Activated naive CD8-positive, alpha-beta T cell treated with anti-CD3 and anti-CD28 coated beads for 36 hours (primary cell): ENCODE data around the gene MSL2. TPM values are rescaled to one million over a fixed set of nuclear protein-coding genes. Genes with fewer than 3 reads are reported as not detected.
"Not testable (repeated sequence)": the region's sequence is repeated elsewhere in the genome, so short reads cannot be mapped to it uniquely, and the experiment has no call there.

Source experiments
- DNase-seq: peaks from one replicate; pipeline ENCODE4 v3.0.0; 2021
- H3K27ac Mint-ChIP-seq: one replicate; pipeline ENCODE4 v1.8.0; 2022; ENCODE audit warnings: mild to moderate bottlenecking, moderate library complexity, mixed read lengths
- H3K27me3 Mint-ChIP-seq: one replicate; pipeline ENCODE4 v1.8.0; 2022; ENCODE audit warnings: mild to moderate bottlenecking, mixed read lengths
- H3K36me3 Mint-ChIP-seq: one replicate; pipeline ENCODE4 v1.8.0; 2021; ENCODE audit warnings: mild to moderate bottlenecking, mixed read lengths
- H3K4me1 Mint-ChIP-seq: one replicate; pipeline ENCODE4 v1.8.0; 2021; ENCODE audit warnings: mixed read lengths
- H3K4me3 Mint-ChIP-seq: one replicate; pipeline ENCODE4 v1.8.0; 2022; ENCODE audit warnings: mild to moderate bottlenecking, moderate library complexity, mixed read lengths
- H3K9me3 Mint-ChIP-seq: one replicate; pipeline ENCODE4 v1.8.0; 2022; ENCODE audit warnings: mixed read lengths
- total RNA-seq, 2 experiments: library from RNA; stranded (reverse); gene quantifications; one replicate each; pipeline ENCODE4 v1.2.3, GENCODE V29; 2021

MSL2 gene
- total RNA-seq, 2 experiments from 2014 or later: 44.0 to 44.1 TPM

- Mint-ChIP-seq H3K36me3 (peaks cover 5% of the 10 kb centered on the region), H3K27ac (peak overlapping the region; percentile 5), H3K4me1 (peaks cover 18% of the 10 kb centered on the region), H3K27me3 (no peaks in the 10 kb centered on the region), H3K4me3 (no peak overlapping the region), H3K9me3 (no peaks in the 10 kb centered on the region)
- DNase-seq: no peak
Observed at GRCh38 chr3:136141291-136141785, 54.8 kb downstream of the MSL2 start.

- Mint-ChIP-seq H3K4me3 (no peak overlapping the region), H3K9me3 (no peaks in the 10 kb centered on the region), H3K27me3 (no peaks in the 10 kb centered on the region), H3K27ac (no peak overlapping the region), H3K36me3 (no peaks in the 10 kb centered on the region), H3K4me1 (peaks cover 4% of the 10 kb centered on the region)
- no peak for DNase-seq
Observed at GRCh38 chr3:136136454-136136853, 59.7 kb downstream of the MSL2 start.

- Mint-ChIP-seq H3K27me3 (no peaks in the 10 kb centered on the region), H3K4me3 (no peak overlapping the region), H3K36me3 (no peaks in the 10 kb centered on the region), H3K27ac (no peak overlapping the region), H3K4me1 (peaks cover 3% of the 10 kb centered on the region), H3K9me3 (no peaks in the 10 kb centered on the region)
- no peak for DNase-seq
Observed at GRCh38 chr3:136135039-136135802, 60.9 kb downstream of the MSL2 start.

- Mint-ChIP-seq H3K27me3 (no peaks in the 10 kb centered on the region), H3K4me1 (peaks cover 3% of the 10 kb centered on the region), H3K4me3 (no peak overlapping the region), H3K9me3 (no peaks in the 10 kb centered on the region), H3K36me3 (no peaks in the 10 kb centered on the region), H3K27ac (no peak overlapping the region)
- no peak for DNase-seq
Observed at GRCh38 chr3:136134091-136134490, 62.0 kb downstream of the MSL2 start.

DNA sequence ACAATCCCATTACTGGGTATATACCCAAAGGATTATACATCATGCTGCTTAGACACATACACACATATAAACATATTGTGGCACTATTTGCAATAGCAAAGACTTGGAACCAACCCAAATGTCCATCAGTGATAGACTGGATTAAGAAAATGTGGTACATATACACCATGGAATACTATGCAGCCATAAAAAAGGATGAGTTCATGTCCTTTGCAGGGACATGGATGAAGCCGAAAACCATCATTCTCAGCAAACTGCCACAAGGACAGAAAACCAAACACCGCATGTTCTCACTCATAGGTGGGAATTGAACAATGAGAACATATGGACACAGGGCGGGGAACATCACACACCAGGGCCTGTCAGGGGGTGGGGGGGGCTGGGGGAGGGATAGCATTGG, 64.5 kb downstream of the MSL2 start:
- not testable (repeated sequence) for H3K36me3 Mint-ChIP-seq, H3K27me3 Mint-ChIP-seq, H3K9me3 Mint-ChIP-seq, H3K4me1 Mint-ChIP-seq, DNase-seq, H3K27ac Mint-ChIP-seq, H3K4me3 Mint-ChIP-seq

DNA sequence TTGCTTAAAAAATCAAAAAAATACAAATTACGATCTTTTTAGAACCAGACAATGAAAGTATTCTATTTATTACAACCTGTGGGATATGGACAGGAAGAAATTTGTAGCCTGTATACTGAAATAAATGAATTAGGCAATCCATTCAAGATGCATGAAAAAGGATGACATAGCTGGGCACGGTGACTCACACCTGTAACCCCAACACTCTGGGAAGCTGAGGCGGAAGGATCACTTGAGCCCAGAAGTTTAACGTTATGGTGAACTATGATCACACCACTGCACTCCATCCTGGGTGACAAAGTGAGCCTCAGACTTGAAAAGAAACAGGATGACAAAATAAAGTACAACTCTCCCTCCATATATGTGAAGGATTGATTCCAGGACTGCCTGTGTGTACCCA, 74.1 kb downstream of the MSL2 start:
- Mint-ChIP-seq H3K4me1 (no peaks in the 10 kb centered on the region), H3K9me3 (peaks cover 3% of the 10 kb centered on the region), H3K4me3 (no peak overlapping the region), H3K36me3 (no peaks in the 10 kb centered on the region), H3K27me3 (no peaks in the 10 kb centered on the region), H3K27ac (no peak overlapping the region)
- DNase-seq: no peak

DNA sequence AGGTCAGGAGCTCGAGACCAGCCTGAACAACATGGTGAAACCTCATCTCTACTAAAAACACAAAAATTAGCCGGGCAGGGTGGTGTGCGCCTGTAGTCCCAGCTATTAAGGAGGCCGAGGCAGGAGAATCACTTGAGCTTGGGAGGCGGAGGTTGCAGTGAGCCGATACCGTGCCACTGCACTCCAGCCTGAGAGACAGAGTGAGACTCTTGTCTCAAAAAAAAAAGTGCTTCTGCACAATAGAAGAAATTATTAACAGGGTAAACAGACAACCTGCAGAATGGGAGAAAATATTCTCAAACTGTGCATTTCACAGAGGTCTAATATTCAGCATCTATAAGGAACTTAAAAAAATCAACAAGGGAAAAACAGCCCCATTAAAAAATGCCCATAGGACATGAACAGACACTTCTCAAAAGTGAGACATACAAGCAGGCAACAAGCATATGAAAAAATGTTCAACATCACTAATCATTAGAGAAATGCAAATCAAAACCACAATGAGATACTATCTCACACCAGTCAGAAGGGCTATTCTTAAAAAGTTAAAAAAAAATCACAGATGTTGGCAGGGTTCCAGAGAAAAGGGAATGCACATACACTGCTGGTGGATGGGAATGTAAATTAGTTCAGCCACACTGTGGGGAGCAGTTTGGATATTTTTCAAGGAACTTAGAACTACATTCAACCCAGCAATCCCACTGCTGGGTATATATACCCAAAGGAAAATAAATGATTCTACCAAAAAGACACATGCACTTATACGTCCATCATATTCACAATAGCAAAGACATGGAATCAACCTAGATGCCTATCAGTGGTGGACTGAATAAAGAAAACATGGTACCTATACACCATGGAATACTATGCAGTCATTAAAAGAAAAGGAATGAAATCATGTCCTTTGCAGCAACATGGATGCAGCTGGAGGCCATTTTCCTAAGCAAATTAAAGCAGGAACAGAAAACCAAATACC, 75.5 kb downstream of the MSL2 start:
- DNase-seq: no peak
- Mint-ChIP-seq H3K4me1 (no peaks in the 10 kb centered on the region), H3K27me3 (no peaks in the 10 kb centered on the region), H3K36me3 (no peaks in the 10 kb centered on the region), H3K4me3 (no peak overlapping the region), H3K27ac (no peak overlapping the region), H3K9me3 (peaks cover 3% of the 10 kb centered on the region)

- H3K36me3 Mint-ChIP-seq, H3K27ac Mint-ChIP-seq, H3K9me3 Mint-ChIP-seq, H3K4me1 Mint-ChIP-seq, DNase-seq, H3K4me3 Mint-ChIP-seq, H3K27me3 Mint-ChIP-seq: not testable (repeated sequence)
Observed at GRCh38 chr3:136119783-136120182, 76.4 kb downstream of the MSL2 start.

- H3K27ac Mint-ChIP-seq, H3K9me3 Mint-ChIP-seq, H3K4me3 Mint-ChIP-seq, H3K27me3 Mint-ChIP-seq, H3K4me1 Mint-ChIP-seq, DNase-seq, H3K36me3 Mint-ChIP-seq: not testable (repeated sequence)
Observed at GRCh38 chr3:136119332-136119731, 76.8 kb downstream of the MSL2 start.

DNA sequence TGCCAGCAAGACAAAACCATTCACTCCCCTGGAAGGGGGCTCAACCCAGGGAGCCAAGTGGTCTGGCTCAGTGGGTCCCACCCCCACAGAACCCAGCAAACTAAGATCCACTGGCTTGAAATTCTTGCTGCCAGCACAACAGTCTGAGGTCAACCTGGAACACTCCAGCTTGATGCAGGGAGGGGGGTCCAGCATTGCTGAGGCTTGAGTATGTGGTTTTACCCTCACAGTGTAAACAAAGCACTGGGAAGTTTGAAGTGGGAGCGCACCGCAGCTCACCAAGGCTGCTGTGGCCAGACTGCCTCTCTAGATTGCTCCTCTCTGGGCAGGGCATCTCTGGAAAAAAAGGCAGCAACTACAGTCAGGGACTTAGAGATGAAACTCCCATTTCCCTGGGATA, 81.7 kb downstream of the MSL2 start:
- no peak overlapping the region for H3K27ac Mint-ChIP-seq

GRCh38 chr3:136110481-136110880, 85.7 kb downstream of the MSL2 start:
- H3K27ac Mint-ChIP-seq: no peak overlapping the region
- H3K4me1 Mint-ChIP-seq: peaks cover 14% of the 10 kb centered on the region
- no peaks in the 10 kb centered on the region for H3K9me3 Mint-ChIP-seq
- no peak for DNase-seq
- peaks cover 2% of the 10 kb centered on the region for H3K36me3 Mint-ChIP-seq
- H3K4me3 Mint-ChIP-seq: no peak overlapping the region
- H3K27me3 Mint-ChIP-seq: no peaks in the 10 kb centered on the region

More for the DNA sequence above, 81.7 kb downstream of the MSL2 start:
- peaks cover 7% of the 10 kb centered on the region for H3K4me1 Mint-ChIP-seq
- H3K36me3 Mint-ChIP-seq: no peaks in the 10 kb centered on the region
- no peak for DNase-seq
- no peaks in the 10 kb centered on the region for H3K27me3 Mint-ChIP-seq
- H3K9me3 Mint-ChIP-seq: peaks cover 3% of the 10 kb centered on the region
- H3K4me3 Mint-ChIP-seq: no peak overlapping the region

DNA sequence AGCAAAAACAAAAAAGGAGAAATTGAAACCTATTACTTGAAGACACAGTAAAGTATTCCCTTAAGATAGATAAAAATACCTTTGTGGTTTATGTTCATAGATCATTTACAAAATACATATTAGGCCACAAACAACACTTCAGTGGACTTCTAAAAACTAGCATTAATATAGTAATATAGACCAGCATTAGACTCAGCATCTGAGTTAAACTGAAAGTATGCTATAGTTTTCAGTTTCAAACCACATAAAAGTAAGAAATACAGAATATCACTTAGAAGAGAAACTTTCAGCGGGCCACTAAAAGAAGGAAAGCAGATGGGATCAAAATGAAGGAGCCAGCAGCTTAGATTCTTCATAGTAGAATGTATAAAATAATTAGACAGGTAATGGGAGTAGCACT, 86.6 kb downstream of the MSL2 start:
- Mint-ChIP-seq H3K27me3 (no peaks in the 10 kb centered on the region), H3K4me1 (peaks cover 18% of the 10 kb centered on the region)

GRCh38 chr3:136106101-136106500, 90.0 kb downstream of the MSL2 start:
- Mint-ChIP-seq H3K4me3 (no peak overlapping the region), H3K27ac (no peak overlapping the region), H3K4me1 (peaks cover 18% of the 10 kb centered on the region), H3K36me3 (peaks cover 2% of the 10 kb centered on the region), H3K27me3 (no peaks in the 10 kb centered on the region), H3K9me3 (no peaks in the 10 kb centered on the region)
- no peak for DNase-seq

More for the DNA sequence above, 86.6 kb downstream of the MSL2 start:
- Mint-ChIP-seq H3K4me3 (no peak overlapping the region), H3K36me3 (peaks cover 2% of the 10 kb centered on the region), H3K27ac (no peak overlapping the region), H3K9me3 (no peaks in the 10 kb centered on the region)
- DNase-seq: no peak

DNA sequence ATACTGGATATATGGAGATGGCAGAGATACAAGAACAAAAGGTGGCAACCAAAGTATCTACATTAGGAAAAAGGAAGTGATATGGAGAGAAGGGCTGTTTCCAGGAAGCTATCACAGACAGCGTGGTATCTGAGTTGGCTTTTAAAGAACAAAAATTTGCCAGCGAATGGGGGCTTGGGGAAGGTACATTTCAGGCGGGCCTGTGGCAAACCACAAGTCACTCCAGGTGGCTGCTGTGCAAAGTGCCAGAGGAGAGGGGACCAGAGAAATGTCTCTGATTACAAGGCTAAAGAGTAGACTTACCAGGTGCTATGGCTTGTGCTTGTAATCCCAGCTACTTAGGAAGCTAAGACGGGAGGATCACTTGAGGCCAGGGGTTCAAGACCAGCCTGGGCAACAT, 91.1 kb downstream of the MSL2 start:
- H3K27me3 Mint-ChIP-seq: no peaks in the 10 kb centered on the region
- DNase-seq: no peak
- no peak overlapping the region for H3K4me3 Mint-ChIP-seq
- no peak overlapping the region for H3K27ac Mint-ChIP-seq
- peaks cover 2% of the 10 kb centered on the region for H3K36me3 Mint-ChIP-seq
- H3K9me3 Mint-ChIP-seq: no peaks in the 10 kb centered on the region
- peaks cover 16% of the 10 kb centered on the region for H3K4me1 Mint-ChIP-seq
